Measurements from ENCODE around the gene RPP25L.

GRCh38 chr9:34603610-34604231 is 8.2 kb downstream of the RPP25L start:
- TF ChIP-seq CTCF (IDR thresholded peaks at IDR 0.05) (peak; percentile 84 to 93 (median 92)), POLR2A (IDR thresholded peaks at IDR 0.05) (no peak)
